SH-SY5Y (cell line): ENCODE measurements around the gene MAFB.

Experiments
- GATA2 ChIP-seq: IDR thresholded peaks from 2 replicates; pipeline ENCODE4 v1.6.1; 2011; ENCODE audit warnings: mild to moderate bottlenecking, low read depth, low read length
- GATA3 ChIP-seq: IDR thresholded peaks from 2 replicates; pipeline ENCODE4 v1.6.1; 2011; ENCODE audit warnings: low read depth, mild to moderate bottlenecking, low read length, moderate library complexity

- TF ChIP-seq GATA2 = no peak
- TF ChIP-seq GATA3 = no peak
Observed at GRCh38 chr20:40663304-40663790, 25.7 kb downstream of the MAFB start.
